Stimulated activated memory B cell treated with anti-CD40 and anti-IgM and Interleukin-4, amounts not matched to agents 10 μg/mL and 1 μg/mL and 100 μg/mL, for 72 hours (primary cell): ENCODE measurements around the gene DHX57.
A peak's percentile ranks its signal among the peaks of the same experiment; 100 is the strongest.
"Not testable (repeated sequence)": the region's sequence is repeated elsewhere in the genome, so short reads cannot be mapped to it uniquely, and the experiment has no call there.

Experiments used
- ATAC-seq: fragments of 150-1000 bp; cut with Tn5 transposase; 2 replicates; pipeline ENCODE4 v1.10.0; 2021
- H3K27ac Mint-ChIP-seq: one replicate; pipeline ENCODE4 v1.8.0; 2022; ENCODE audit warnings: mild to moderate bottlenecking, mixed read lengths
- H3K27me3 Mint-ChIP-seq: one replicate; pipeline ENCODE4 v1.8.0; 2022; ENCODE audit warnings: mixed read lengths
- H3K36me3 Mint-ChIP-seq: one replicate; pipeline ENCODE4 v1.8.0; 2022; ENCODE audit warnings: mixed read lengths
- H3K4me1 Mint-ChIP-seq: one replicate; pipeline ENCODE4 v1.8.0; 2022; ENCODE audit warnings: mixed read lengths
- H3K4me3 Mint-ChIP-seq: one replicate; pipeline ENCODE4 v1.8.0; 2022; ENCODE audit warnings: mild to moderate bottlenecking, moderate library complexity, mixed read lengths
- H3K9me3 Mint-ChIP-seq: one replicate; pipeline ENCODE4 v1.8.0; 2022; ENCODE audit warnings: mixed read lengths

The DHX57 gene

GRCh38 chr2:38763228-38763627, 112.5 kb downstream of the DHX57 start:
- no peaks in the 10 kb centered on the region for H3K9me3 Mint-ChIP-seq
- no peak overlapping the region for H3K27ac Mint-ChIP-seq
- no peak overlapping the region for H3K4me3 Mint-ChIP-seq
- no peaks in the 10 kb centered on the region for H3K27me3 Mint-ChIP-seq
- H3K36me3 Mint-ChIP-seq = no peaks in the 10 kb centered on the region
- H3K4me1 Mint-ChIP-seq = no peaks in the 10 kb centered on the region
- ATAC-seq = no peak

GRCh38 chr2:38755891-38756290, 119.8 kb downstream of the DHX57 start:
- H3K27ac Mint-ChIP-seq, H3K4me3 Mint-ChIP-seq, H3K36me3 Mint-ChIP-seq, H3K27me3 Mint-ChIP-seq, H3K4me1 Mint-ChIP-seq, H3K9me3 Mint-ChIP-seq, ATAC-seq: not testable (repeated sequence)

- no peak for ATAC-seq
- peaks cover 18% of the 10 kb centered on the region for H3K36me3 Mint-ChIP-seq
- no peaks in the 10 kb centered on the region for H3K9me3 Mint-ChIP-seq
- no peak overlapping the region for H3K27ac Mint-ChIP-seq
- H3K27me3 Mint-ChIP-seq = no peaks in the 10 kb centered on the region
- peak overlapping the region; percentile 68 for H3K4me3 Mint-ChIP-seq
- H3K4me1 Mint-ChIP-seq = peaks cover 15% of the 10 kb centered on the region
These were observed 121.2 kb downstream of the DHX57 start for GRCh38 chr2:38754506-38754905.

GRCh38 chr2:38754049-38754448, 121.7 kb downstream of the DHX57 start:
- Mint-ChIP-seq H3K4me1 (peaks cover 19% of the 10 kb centered on the region), H3K27ac (no peak overlapping the region)

GRCh38 chr2:38751596-38752410, 123.9 kb downstream of the DHX57 start:
- H3K9me3 Mint-ChIP-seq = no peaks in the 10 kb centered on the region
- H3K4me1 Mint-ChIP-seq = peaks cover 42% of the 10 kb centered on the region

More at GRCh38 chr2:38754049-38754448, 121.7 kb downstream of the DHX57 start:
- Mint-ChIP-seq H3K36me3 (peaks cover 22% of the 10 kb centered on the region), H3K27me3 (no peaks in the 10 kb centered on the region), H3K9me3 (no peaks in the 10 kb centered on the region), H3K4me3 (no peak overlapping the region)
- no peak for ATAC-seq

GRCh38 chr2:38750891-38751595, 124.7 kb downstream of the DHX57 start, which contains the start of gene SRSF7:
Gene SRSF7, minus strand, starts transcription at chr2:38751361. Its CDS starts 105 bp downstream, at chr2:38751256.
- H3K4me1 Mint-ChIP-seq = peaks cover 49% of the 10 kb centered on the region
- peak within 1 kb of the TSS; percentile 100 for H3K4me3 Mint-ChIP-seq
- ATAC-seq = peak; percentile 95
- no peaks in the 10 kb centered on the region for H3K9me3 Mint-ChIP-seq
- H3K27ac Mint-ChIP-seq = peak within 1 kb of the TSS; percentile 99
- H3K27me3 Mint-ChIP-seq = no peaks in the 10 kb centered on the region
- H3K36me3 Mint-ChIP-seq = peaks cover 51% of the 10 kb centered on the region

More at GRCh38 chr2:38751596-38752410, 123.9 kb downstream of the DHX57 start:
- Mint-ChIP-seq H3K27me3 (no peaks in the 10 kb centered on the region), H3K4me3 (peak overlapping the region; percentile 100), H3K27ac (peak overlapping the region; percentile 99), H3K36me3 (peaks cover 44% of the 10 kb centered on the region)
- no peak for ATAC-seq

GRCh38 chr2:38750011-38750890, 125.5 kb downstream of the DHX57 start:
- Mint-ChIP-seq H3K4me3 (peak overlapping the region; percentile 100), H3K4me1 (peaks cover 57% of the 10 kb centered on the region), H3K36me3 (peaks cover 59% of the 10 kb centered on the region), H3K27me3 (no peaks in the 10 kb centered on the region), H3K27ac (peak overlapping the region; percentile 99), H3K9me3 (no peaks in the 10 kb centered on the region)
- ATAC-seq = peak; percentile 70

GRCh38 chr2:38748943-38749804, 126.6 kb downstream of the DHX57 start:
- H3K36me3 Mint-ChIP-seq = peaks cover 65% of the 10 kb centered on the region
- peaks cover 60% of the 10 kb centered on the region for H3K4me1 Mint-ChIP-seq
- H3K27me3 Mint-ChIP-seq = no peaks in the 10 kb centered on the region
- peak overlapping the region; percentile 99 for H3K27ac Mint-ChIP-seq
- no peaks in the 10 kb centered on the region for H3K9me3 Mint-ChIP-seq
- peak; percentile 2 for ATAC-seq
- H3K4me3 Mint-ChIP-seq = peak overlapping the region; percentile 100

- no peak for ATAC-seq
- Mint-ChIP-seq H3K4me1 (peaks cover 60% of the 10 kb centered on the region), H3K36me3 (peaks cover 66% of the 10 kb centered on the region), H3K9me3 (no peaks in the 10 kb centered on the region), H3K27ac (peak overlapping the region; percentile 99), H3K27me3 (no peaks in the 10 kb centered on the region), H3K4me3 (peak overlapping the region; percentile 62)
These were observed 127.3 kb downstream of the DHX57 start for GRCh38 chr2:38748391-38748790.

- Mint-ChIP-seq H3K4me1 (peaks cover 60% of the 10 kb centered on the region), H3K27me3 (no peaks in the 10 kb centered on the region), H3K36me3 (peaks cover 66% of the 10 kb centered on the region), H3K9me3 (no peaks in the 10 kb centered on the region), H3K4me3 (no peak overlapping the region), H3K27ac (peak overlapping the region; percentile 99)
- ATAC-seq = no peak
These were observed 127.9 kb downstream of the DHX57 start for GRCh38 chr2:38747819-38748218.
